IPS-NIHi11 (cell line): ENCODE measurements around the gene EYA4.

Experiments used
- DNase-seq: peaks from one replicate; pipeline ENCODE4 v3.0.0; 2012; ENCODE audit warnings: mixed read lengths, low spot score

The EYA4 gene

GRCh38 chr6:133404151-133404550, 163.0 kb downstream of the EYA4 start:
- DNase-seq: no peak

GRCh38 chr6:133404728-133405127, 163.6 kb downstream of the EYA4 start:
- DNase-seq: no peak

DNA sequence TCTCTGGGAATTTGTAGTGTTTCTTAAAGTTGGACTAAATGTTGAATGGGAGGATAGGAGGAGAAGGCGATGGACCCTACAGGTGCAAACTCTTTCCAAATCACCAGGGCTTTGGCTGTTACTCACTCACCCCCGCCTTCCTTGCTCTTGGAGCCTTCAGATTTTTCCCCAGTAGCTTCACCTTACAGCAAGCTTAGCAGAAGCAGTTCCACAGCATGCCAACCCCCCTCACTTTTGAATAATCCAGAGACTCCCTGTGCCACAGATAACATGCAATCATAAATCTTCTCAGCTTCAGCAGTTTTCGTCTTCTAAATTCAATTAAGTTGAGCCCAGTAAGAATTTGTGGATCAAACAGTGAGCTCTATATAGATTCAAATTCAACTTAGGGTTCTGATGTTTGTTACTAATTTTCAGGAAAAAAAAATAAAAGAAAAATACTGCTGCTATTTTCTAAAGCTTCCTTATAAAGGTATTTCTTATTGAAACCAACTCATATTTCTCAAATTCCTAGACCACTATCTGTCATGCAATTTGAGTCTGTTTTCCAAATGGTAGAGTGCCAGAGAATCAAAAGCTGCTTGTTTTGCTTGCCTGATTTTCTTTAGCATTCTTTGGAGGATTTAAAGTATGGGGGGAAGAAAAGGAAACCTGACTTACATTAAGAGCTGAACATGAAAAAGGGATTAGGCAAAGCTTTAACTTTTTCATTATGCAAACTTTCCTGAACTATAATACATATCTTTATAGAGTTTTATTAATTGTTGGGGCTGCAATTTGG, 166.4 kb downstream of the EYA4 start:
- DNase-seq: no peak

DNA sequence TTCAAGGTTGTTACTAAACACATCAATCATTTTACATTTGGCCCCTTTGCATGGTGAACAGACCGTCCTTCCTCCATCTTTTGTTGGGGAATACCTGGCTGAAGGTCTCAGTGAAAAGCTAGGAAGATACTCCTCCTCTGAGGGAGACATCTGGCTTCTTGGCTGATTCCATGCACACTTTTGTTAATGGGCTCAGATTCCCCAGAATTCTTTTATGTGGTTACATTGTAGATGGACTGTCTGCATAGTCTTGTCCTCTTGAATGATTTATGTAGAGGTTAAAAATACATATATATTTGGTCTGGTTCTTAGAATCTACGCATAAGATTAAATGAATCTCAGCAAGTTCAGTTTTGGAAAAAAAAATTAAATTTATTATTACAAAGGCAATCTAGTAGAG, 167.0 kb downstream of the EYA4 start:
- DNase-seq: no peak

GRCh38 chr6:133408543-133408942, 167.4 kb downstream of the EYA4 start:
- DNase-seq: no peak

- DNase-seq: peak; percentile 61
These were observed 169.7 kb downstream of the EYA4 start for GRCh38 chr6:133410638-133411435.

GRCh38 chr6:133411757-133412156, 170.6 kb downstream of the EYA4 start:
- no peak for DNase-seq

GRCh38 chr6:133415262-133415661, 174.1 kb downstream of the EYA4 start:
- DNase-seq: no peak

- DNase-seq: no peak
These were observed 177.0 kb downstream of the EYA4 start for GRCh38 chr6:133418108-133418507.

DNA sequence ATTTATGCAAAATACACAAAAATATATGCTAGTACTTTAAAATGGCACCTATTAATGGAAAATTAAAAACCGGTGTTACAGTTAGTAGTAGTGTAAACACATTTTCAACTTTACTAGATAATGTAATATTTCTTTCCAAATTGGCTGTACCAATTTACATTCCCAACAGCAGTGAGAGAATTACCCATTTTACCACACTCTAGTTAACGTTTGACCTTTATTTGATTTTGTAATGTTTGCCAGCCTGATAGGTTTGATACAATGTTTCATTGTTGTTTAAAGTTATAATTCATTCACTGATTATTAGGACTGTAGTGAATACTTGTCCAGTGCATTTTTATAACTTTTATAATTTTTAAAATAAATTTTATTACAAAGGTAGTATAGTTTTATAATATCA, 182.1 kb downstream of the EYA4 start:
- DNase-seq: no peak

- no peak for DNase-seq
These were observed 183.2 kb downstream of the EYA4 start for GRCh38 chr6:133424359-133424758.

DNA sequence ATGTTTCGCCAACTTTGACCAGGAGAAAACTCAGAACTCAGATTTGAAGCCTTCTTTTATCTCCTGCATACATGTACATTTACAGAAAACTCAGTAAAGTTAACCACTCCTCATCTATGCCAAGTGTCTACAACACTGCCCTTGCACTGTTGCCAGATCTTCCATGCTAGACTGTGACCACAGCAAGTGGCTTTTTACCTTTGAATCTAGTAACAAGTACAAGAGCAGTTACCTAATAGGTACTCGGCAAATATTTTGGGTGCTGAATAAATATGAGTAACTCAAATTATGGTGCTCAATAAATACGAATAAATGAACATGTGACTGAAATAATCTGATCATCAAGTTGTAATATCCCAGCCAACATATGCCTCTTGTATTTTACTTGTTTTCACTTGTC, 184.9 kb downstream of the EYA4 start:
- no peak for DNase-seq

DNA sequence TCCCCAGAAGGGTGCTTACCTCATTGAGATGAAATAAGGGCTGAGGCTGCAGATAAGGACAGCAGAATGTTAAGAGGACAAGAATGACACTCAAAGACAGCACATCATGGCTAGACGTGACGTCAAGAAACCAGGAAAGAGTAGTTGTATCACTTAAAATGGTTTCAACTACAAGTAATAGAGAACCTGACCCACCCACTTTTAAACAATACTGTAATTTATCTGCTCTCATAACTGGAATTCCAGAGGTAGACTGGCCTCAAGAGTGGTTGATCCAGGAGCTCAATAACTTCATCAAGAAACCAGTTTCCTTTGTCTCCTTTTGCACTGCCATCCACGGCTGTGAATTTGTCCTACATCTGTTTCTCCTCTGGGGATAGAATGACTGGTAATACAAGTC, 187.1 kb downstream of the EYA4 start:
- no peak for DNase-seq

- no peak for DNase-seq
These were observed 189.4 kb downstream of the EYA4 start for GRCh38 chr6:133430530-133430929.

- DNase-seq: no peak
These were observed 189.9 kb downstream of the EYA4 start for GRCh38 chr6:133431031-133431430.

- peak; percentile 57 for DNase-seq
These were observed 191.1 kb downstream of the EYA4 start for GRCh38 chr6:133432021-133432989.

GRCh38 chr6:133435065-133435728, 194.0 kb downstream of the EYA4 start:
- DNase-seq: no peak

- DNase-seq: no peak
These were observed 195.5 kb downstream of the EYA4 start for GRCh38 chr6:133436652-133437051.

DNA sequence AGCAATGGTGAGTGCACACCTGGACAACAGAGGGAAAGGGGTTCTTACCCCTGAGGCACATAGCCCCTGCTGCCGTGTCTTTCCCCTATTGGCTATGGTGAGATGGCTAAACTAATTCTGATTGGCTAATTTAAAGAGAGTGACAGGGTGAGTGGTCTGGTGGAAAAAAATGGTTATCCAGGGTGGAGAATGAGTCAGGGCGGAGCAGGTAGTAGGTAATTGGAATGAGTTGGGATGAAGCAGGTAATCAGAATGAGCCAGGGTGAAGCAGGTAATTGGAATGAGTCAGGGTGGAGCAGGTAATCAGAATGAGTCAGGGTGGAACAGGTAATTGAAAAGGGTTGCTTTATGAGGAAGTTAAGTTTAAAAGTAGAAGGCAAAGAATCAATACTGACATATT, 200.3 kb downstream of the EYA4 start:
- DNase-seq: no peak

GRCh38 chr6:133446789-133447188, 205.6 kb downstream of the EYA4 start:
- DNase-seq: no peak

DNA sequence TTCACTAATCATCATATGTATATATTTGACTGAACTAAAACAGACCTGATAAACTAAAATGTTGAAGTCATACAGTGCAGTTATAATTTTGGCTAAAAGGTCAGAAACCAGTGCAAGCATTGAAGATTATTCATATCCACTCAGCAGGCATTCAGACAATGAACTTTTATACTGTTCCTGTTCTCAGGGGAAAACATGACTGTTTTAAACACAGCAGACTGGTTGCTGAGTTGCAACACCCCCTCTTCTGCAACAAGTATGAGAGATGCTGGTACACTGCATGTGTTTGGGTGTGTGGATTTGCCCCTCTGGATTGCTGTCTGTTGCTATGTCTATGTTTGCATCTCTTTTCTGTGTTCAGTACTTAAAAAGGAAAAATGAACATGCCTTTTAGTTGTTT, 206.8 kb downstream of the EYA4 start:
- no peak for DNase-seq

- DNase-seq: no peak
These were observed 215.3 kb downstream of the EYA4 start for GRCh38 chr6:133456439-133456838.
